DMS114 treated with DMSO at 0.1 percent for 48 hours (cell line): ENCODE results near the gene SENP8.
"Not testable (repeated sequence)": the region's sequence is repeated elsewhere in the genome, so short reads cannot be mapped to it uniquely, and the experiment has no call there.

Experiments
- DNase-seq: peaks from one replicate; lab custom pipeline; 2025; ENCODE audit not compliant: unreplicated experiment; lab: John Stamatoyannopoulos, UW

The SENP8 gene

GRCh38 chr15:72118017-72118978 is at the start of gene SENP8, which contains the start of gene MYO9A:
SENP8 (plus strand) TSS chr15:72118403; CDS start chr15:72139624, 21,221 bp downstream.
MYO9A (minus strand) TSS chr15:72118150; CDS start chr15:72046563, 71,587 bp downstream.
- DNase-seq: peak; percentile 94

GRCh38 chr15:72068856-72069255 is 49.3 kb upstream of the SENP8 start:
- DNase-seq: no peak

GRCh38 chr15:72070817-72071447 is 47.3 kb upstream of the SENP8 start:
- no peak for DNase-seq

DNA sequence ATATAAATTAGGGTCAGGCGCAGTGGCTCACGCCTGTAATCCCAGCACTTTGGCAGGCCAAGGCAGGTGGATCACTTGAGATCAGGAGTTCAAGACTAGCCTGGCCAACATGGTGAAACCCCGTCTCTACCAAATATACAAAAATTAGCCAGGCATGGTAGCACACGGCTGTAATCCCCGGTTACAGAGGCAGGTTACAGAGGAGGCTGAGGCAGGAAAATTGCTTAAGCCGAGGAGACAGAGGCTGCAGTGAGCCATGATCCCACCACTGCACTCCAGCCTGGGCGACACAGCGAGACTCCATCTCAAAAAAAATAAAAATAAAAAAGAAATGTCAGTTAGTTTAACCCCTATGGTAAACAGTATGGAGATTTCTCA is 46.8 kb upstream of the SENP8 start:
- not testable (repeated sequence) for DNase-seq

DNA sequence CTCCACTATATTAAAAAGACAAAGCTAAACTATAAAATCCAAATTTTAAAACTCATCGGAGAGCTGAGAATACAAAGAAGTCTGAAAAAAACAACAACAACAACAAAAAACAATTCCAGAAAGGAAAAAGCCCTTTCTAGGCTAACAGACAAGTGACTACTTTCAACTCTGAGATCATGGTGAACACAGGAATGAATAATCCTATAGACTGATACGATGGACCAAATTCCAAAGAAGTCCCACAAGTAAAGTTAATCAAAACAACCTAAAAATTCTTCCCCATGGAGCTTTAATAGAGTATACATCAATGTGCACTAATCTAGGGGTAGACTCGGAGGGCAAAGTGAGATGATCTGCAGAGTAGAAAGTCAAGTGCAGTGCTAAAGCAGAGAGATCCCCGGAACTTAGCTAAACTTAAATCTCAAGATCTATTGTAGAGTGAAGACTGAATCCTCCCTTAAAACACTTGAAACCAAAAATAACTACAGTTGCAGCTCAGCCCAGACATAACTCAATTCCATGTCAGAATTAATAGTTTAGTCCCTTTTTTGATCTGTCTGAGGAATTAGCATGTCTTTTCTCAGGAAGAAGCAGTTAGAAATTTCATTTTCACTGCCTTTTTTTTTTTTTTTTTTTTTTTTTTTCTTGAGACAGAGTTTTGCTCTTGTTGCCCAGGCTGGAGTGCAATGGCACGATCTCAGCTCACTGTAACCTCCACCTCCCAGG is 43.7 kb upstream of the SENP8 start:
- no peak for DNase-seq

- no peak for DNase-seq
Measured at GRCh38 chr15:72077950-72078349, 40.3 kb upstream of the SENP8 start.

- DNase-seq: no peak
Measured at GRCh38 chr15:72078887-72079286, 39.3 kb upstream of the SENP8 start.

GRCh38 chr15:72082176-72082575 is 36.0 kb upstream of the SENP8 start:
- no peak for DNase-seq

GRCh38 chr15:72086010-72086697 is 32.0 kb upstream of the SENP8 start:
- no peak for DNase-seq

GRCh38 chr15:72086920-72087648 is 31.1 kb upstream of the SENP8 start:
- DNase-seq: no peak

GRCh38 chr15:72092006-72092405 is 26.2 kb upstream of the SENP8 start:
- no peak for DNase-seq

DNA sequence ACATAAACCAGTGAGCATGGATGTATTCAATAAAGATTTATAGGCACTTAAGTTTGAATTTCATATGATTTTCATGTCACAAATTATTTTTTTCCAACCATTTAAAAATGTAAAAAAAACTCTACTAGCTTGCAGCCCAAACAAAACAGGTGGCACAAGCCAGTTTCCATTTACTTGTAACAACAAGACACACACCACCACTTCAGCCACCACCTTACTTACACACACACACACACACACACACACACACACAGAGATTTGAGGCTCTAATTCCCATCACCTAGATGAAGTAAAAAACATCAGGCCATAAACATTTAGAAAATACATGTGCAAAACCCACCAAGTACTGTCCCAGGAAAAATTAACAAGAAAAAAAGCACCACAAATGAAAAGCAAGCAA is 25.5 kb upstream of the SENP8 start:
- no peak for DNase-seq

GRCh38 chr15:72096796-72097195 is 21.4 kb upstream of the SENP8 start:
- DNase-seq: no peak

GRCh38 chr15:72098040-72098439 is 20.2 kb upstream of the SENP8 start:
- DNase-seq: no peak

DNA sequence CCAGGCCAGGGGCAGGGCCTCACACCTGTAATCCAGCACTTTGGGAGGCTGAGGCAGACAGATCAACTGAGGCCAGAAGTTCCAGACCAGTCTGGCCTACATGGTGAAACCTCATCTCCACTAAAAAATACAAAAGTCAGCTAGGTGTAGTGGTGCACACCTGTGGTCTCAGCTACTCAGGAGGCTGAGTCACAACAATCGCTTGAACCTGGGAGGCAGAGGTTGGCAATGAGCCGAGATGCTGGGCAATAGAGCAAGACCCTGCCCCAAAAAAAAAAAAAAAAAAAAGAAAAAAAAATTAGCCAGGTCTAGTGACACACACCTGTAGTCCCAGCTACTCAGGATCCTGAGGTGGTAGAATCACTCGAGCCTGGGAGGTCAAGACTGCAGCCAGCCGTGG is 19.0 kb upstream of the SENP8 start:
- no peak for DNase-seq

- DNase-seq: not testable (repeated sequence)
Measured at GRCh38 chr15:72100551-72100950, 17.7 kb upstream of the SENP8 start.

GRCh38 chr15:72105111-72105510 is 13.1 kb upstream of the SENP8 start:
- no peak for DNase-seq

DNA sequence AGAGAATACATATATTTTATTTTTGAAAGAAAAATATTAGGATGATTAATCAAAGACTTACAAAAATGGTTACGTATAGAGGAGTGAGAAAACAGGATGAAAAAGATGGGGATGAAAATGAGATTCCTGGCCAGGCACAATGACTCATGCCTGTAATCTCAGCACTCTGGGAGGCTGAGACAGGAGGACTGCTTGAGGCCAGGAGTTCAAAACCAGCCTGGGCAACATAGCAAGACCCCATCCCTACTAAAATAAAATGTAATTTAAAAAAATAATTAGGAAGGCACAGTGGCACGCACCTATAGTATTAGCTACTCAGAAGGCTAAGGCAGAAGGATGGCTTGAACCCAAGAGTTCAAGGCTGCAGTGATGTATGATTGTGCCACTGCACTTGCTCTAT is 12.1 kb upstream of the SENP8 start:
- no peak for DNase-seq

GRCh38 chr15:72110355-72110754 is 7.8 kb upstream of the SENP8 start:
- no peak for DNase-seq

- DNase-seq: no peak
Measured at GRCh38 chr15:72112116-72112515, 6.1 kb upstream of the SENP8 start.
